NCI-H1417 treated with DMSO at 0.1 percent for 48 hours (cell line): ENCODE results near the gene NBAS.

Experiments
- DNase-seq: peaks from one replicate; lab custom pipeline; 2025; lab: John Stamatoyannopoulos, UW

The NBAS gene

DNA sequence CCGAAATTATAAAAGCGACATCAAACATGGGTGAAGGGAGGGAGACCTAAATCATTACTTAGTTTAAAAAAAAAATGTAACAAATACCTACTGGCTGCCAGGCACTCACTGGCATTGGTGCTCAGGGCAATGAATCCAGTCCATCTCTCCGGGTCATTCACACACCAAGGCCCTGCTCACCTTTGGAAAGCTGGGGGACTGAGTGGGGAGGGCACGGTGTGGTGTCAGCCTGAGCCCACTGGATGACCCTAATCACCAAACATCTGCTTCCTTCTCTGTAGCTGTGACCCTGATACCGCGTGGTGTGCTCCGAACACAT is 30.2 kb upstream of the NBAS start:
- DNase-seq: no peak

DNA sequence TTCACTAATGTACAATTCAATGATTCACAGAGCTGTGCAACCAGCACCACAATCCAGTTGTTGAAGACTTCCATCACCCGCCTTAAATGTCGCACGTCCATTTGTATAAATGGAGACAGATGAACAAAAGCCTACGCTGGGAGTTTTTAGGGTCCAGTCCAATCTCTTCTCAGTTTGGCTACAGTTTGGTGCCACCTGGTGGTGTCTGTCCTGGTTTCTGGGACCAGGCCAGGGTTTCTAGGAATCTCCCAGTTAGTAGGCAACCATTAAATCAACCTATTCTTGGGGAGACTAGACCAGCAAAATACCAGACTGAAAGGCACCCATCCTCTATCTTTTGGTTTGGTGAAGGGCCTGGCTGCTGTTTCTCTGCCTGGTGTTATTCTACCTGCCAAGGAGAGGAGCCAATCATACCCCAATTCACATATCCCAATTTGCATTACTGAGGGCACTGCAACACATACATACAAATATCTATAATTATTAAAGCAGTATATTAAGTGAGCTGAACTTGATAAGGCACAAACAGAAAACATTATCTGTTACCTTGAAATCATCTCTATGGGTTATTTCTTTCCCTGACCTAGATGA is 27.3 kb upstream of the NBAS start:
- DNase-seq: no peak

DNA sequence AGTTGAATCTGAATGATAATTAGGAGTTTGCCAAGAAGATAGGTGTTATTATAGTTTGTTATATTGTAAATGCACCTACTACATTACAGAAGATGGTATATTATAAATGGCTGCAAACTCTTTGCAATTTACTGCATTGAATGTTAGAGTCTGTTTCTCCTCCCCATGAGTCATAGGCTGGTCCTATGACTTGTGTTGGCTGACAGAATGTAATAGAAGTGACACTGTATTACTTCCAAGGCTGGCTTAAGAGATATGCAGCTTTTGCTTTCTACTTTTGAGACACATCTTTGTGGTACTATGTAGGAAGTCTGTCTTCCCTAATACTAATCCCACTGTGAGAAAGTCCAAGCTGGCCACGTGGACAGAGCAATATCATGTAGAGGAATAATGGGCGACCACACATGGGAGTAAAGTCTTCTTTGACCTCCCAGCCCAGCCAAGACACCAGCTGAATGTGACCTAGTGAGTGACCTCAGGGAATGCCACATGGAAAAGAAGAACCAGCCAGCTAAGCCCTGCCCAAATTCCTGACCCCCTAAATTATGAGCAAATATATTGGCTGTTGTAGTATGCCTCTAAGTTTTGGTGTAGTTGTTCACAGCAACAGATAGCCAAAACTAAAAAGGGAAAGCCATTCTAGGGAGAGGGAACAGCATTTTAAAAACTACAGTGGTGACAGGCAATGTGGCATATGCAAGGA is 23.8 kb upstream of the NBAS start:
- DNase-seq: no peak

DNA sequence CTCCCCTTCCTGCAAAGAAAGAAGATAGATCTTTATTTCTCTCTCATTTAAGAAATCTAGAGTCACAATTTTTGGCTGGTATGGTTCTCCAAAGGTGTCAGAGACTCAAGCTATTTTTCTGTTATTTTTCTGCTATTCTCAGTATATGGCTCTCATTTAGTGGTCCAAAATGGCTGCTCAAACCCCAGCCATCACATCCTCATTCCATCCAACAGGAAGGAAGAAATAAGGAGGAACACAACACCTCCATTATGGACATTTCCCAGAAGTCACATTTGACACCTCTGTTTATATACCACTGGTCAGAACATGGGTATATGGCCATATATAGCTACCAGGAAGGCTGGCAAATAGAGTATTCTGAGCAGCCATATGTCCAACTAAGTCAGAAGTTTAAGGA is 23.2 kb upstream of the NBAS start:
- DNase-seq: no peak

DNA sequence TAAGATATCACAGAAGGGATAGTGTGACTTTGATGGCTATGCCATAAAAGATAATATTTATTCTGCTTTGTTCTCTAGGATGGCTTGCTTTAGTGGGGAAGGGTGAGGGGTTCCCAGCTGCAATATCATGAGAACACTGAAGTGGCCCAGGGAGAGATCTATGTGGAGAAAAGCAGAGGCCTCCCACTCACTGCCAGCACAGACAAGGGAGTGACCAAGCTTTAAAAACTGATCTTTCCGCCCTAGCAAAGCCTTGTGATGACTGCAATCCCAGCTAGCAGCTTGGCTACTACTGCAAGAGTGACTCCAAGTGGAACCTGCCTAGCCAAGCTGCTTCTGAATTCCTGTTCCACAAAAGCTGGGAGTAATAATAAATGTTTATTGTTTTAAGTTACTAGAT is 22.7 kb upstream of the NBAS start:
- DNase-seq: no peak

DNA sequence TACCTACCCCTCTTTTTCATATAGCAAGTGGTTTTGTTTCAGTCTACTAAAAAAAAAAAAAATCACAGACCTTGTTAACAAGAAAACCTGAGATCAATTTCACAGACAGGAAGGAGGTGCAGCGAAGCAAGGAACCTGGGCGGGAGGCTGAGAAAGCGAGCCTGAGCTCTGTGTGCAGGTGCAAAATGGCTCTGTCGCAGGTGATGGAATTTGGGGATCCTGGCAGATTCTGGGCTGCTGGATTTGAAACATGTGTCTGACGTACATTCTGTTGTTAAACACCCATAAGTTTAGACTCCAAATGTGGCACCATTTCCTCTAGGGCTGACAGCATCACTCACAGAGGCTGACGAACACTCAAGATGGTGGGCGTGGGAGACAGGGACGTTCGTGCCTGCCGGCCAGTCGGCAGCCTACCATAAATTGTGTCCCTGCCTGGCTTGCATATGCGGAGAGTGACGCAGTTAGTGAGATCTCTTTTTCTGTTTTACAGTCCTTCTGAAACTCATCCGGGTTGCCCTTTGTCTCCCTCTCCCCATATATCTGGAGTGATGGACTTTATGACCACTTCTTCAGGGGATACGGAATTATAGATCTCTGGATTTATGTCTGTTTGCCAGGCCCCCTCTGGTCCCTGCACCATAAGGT is 21.7 kb upstream of the NBAS start:
- DNase-seq: no peak

DNA sequence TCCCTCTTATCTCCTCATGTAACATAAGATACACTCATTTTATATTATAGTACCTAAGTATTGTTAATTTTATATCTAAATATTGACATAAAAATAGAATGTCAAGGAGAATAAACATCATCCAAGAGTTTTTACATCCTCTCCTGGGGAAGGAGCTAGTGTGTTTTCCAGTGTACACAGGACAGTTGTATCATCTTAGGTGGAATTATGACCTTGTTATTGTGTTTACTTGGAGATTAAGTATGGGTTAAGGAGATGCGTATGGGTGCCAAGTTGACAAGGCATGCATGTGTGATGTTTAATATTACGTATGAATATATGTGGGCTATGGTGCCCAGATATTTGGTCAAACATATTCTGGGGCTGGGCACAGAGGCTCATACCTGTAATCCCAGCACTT is 19.3 kb upstream of the NBAS start:
- no peak for DNase-seq

DNA sequence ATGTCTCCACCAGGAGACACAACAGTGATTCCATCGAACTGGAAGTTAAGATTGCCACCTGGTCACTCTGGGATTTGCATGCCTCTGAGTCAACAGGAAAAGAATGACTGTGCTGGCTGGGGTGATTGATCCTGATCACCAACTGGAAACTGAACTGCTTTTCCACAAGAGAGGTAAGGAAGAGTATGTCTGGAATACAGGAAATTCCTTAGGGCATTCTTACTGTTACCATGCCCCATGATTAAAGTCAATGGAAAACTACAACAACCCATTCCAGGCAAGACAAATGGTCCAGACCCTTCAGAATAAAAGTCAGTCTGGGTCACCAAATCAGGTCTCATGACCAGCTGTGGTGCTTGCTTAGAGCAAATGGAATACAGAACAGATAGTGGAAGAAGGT is 18.5 kb upstream of the NBAS start:
- no peak for DNase-seq

DNA sequence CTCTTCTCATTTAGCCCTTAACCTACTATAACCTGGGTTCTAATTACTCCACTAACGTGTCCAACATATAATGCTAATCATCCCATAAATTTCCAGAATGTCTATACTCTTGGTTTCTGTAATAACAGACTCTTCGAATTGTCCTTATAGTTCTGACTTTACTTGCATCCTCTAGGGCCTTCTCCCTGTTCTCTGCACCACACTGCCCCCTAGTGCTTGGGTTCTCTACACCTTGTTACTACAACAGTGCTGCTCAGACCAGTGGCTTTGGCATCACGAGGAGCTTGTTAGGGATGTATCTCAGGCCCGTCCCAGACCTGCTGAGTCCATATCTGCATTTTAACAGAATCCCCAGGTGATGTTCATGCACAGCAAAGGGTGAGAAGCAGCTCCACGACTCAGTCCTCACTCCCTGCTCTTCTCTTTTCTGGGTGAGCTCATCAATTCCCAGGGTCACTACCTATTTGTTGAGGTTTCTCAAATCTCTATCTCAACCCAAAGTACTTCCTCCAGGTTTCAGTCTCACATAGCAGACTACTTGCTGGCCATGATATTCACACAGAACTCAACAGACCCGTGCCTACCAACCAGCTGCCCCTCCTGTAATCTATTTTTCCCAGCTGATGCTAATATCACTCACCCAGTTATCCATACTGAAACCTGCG is 16.1 kb upstream of the NBAS start:
- DNase-seq: peak; percentile 67

DNA sequence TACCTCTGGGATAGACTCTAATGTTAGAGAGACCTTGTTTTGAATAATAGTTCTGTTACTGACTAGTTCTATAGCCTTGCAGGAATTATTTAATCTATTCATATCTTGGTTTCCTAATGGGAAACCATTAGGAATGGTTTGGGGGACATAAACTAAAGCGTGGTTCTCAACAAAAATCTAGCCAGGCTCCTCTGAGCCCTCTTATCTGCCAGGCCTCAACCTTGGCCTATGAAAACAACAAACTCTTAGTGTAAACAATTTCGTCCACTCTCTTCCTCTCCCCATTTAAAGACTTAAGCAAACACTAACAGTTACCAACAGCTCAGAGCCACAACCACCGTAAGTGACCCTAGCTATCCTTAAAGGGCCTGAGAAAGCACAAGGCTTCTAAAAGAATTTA is 10.6 kb upstream of the NBAS start:
- DNase-seq: no peak

DNA sequence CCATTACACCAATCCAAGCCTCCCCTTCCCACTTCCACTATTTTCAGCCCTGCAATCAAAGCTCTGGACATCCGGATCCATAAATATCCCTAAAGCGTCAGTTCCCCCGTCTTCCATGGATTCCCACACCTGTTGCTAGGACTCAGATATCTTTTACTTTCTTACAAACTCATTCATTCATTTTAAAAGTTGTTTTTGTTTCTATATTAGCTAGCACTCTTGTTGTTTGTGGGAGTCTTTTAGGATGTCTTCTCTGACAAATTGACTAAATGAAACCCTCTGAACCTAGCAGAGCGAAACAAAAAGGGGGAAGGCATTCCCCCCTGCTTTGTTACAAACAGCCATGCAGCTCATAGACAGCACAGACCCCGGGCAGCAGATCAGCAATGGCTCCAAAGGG is 9.0 kb upstream of the NBAS start:
- DNase-seq: no peak

DNA sequence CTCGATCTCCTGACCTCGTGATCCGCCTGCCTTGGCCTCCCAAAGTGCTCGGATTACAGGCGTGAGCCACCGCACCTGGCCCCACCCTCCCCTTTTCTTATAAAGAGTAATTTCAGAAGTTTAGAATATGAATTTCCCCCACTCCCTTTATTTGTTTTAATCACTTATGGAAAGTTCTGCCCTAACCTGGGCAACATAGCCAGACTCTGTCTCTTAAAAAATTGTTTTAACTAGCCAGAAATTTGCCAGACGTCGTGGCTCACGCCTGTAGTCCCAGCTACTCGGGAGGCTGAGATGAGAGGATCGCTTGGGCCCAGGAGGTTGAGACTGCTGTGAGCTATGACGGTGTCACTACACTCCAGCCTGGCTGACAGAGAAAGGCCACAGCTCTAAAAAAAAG is 7.7 kb upstream of the NBAS start:
- no peak for DNase-seq

DNA sequence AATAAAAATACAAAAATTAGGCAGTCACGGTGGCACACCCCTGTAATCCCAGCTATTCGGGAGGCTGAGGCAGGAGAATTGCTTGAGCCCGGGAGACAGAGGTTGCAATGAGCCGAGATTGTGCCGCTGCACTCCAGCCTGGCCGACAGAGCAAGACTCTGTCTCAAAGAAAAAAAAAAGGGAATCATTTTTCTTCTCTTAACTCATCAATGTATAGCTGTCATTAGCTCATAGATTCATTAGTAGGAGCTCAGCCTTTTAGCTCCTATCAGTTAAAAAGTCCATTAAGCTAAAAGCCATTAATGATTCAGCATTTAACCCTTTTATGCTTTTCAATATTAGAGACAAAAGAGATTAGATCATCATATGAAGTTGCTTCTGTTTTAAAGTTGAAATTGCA is 5.8 kb upstream of the NBAS start:
- no peak for DNase-seq

DNA sequence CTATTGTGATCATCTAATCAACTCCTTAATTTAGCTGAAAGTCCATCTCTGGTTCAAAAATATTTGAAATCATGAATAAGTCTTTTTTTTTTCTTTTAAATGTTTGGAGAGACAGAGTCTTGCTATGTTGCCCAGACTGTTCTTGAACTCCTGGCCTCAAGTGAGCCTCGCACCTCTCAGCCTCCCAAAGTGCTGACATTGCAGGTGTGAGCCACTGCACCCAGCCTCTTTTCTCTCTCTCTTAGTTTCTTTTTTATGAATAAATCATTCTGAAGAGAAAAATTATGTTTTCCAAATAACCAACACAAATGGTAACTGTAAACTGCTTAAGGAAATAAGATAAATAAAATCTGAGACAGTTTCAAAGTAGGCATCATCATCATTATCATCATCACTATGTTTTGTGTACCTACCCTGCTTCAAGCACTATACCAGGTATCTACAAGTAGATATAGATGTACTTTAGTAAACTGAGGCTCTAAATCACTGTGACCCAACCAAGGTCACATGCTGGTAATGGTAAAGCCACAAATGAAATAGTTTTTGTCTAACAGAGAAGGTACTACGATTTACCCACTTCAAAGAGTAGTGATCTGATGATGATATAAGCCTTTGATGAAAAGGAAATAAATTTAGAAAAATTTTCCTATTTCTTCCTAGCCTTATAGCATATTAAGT is 5.0 kb upstream of the NBAS start:
- no peak for DNase-seq

DNA sequence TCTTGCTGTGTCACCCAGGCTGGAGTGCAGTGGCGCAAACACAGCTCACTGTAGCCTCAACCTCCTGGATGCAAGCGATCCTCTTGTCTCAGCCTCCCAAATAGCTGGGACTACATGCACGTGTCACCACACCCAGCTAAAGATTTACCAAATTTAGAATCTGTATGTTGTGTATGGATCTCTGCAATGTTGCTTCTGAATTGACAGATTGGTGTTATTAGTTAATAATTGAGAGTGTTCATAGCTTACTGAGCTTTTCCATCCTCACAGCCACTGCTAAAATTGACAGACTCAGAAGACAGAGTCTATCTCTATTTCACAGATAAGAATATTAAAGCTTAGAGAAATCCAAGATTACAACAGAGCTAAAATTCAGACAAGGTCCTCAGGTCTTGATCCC is 4.3 kb upstream of the NBAS start:
- no peak for DNase-seq

DNA sequence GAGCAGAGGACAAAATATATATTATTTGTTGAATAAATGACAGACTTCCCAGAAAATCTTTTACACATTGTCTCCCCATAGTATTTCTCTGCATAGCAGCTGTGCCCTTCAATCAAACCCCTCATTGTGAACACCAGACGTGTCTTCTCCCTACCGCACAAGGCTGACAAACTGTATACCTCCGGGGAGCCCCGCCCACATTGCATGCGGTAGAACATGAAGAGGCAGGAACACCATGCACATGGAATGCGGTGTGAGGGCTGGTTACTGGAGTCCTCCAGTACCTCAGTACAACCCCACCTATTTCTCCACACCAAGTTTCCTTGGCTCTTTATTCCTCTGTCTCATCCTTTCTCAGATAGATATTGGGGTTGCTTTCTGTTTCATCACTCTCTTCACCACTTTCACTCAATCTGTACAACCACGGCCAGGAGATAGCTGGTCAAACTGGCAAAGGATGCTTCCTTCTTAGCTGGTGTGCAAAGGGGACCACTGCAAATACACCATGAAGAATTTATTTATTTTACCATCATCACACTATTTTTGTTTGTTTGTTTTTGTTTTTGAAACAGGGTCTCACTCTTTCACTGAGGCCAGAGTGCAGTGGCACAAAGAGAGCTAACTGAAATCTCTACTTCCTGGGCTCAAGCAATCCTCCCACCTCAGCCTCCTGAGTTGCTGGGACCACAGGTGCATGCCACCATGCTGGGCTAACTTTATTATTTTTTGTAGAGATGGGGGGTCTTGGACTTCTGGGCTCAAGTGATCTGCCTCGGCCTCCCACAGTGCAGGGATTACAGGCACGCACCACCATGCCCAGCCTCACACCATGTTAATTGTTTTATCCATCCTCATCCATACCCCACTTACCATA is 2.3 kb upstream of the NBAS start:
- no peak for DNase-seq

DNA sequence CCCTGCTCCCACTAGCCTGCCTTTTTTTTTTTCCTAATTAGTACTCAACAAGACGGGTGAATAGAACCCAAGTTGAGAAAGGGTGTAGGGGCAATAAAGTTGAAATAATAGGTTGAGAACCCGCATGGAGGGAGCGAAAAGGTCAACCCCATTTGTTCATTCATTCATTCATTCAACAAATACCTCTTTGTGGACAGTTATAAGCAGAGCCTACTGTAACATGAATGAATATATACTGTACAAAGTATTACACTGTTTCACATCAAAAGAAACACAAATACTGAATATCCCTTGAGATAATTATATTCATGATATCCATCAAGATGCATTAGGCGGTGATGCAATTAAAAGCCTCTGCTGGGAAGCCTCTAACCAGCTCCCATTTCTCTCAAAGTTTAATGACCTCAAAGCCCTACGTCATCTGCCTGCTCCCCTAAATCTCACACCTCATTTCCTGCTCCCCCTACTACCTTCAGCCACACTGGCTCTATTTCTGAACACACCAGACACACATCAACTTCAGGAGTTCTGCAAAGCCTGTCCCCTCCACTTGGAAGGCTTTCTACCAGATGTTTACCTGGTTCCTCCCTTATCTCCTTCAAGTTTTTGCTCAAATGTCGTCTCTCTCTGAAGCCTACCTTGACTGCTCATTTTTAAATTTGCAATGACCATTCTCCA is 1.4 kb upstream of the NBAS start:
- no peak for DNase-seq

DNA sequence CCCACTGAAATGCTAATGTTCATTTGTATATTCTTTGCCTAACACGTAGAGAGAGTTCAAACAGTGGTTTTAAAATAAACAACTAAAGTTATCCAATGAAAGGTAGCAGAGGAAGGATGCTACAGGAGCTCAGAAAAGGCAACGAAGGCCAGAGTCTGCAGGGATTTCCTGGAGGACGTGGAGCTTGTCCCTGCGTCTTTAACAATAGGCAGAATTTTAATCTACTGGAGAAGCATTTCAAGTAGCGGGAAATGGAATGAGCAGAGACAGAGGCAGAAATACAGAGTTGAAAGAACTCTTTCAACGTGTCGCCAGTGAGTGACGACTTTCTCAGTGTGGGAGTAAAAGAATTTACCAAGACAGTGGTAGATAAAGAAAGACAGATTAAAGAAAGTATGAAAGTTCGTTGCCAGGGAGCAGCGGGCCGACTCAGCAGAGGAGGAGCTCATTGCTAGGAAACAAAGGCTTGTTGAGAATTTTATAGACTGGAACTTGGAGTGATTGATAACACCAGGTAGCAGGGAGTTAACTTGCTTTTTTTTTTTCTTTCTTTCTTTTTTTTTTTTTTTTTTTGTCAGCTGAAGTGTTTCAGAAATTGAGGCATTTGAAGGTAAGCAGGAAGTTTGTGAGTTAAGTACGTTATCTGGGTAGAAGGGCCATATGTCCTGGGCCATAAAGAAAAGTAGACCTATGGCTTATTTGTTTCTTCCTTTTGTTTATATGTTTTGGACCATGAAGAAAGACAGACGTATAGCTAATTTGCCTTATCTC is 625 bp upstream of the NBAS start:
- DNase-seq: peak; percentile 67

DNA sequence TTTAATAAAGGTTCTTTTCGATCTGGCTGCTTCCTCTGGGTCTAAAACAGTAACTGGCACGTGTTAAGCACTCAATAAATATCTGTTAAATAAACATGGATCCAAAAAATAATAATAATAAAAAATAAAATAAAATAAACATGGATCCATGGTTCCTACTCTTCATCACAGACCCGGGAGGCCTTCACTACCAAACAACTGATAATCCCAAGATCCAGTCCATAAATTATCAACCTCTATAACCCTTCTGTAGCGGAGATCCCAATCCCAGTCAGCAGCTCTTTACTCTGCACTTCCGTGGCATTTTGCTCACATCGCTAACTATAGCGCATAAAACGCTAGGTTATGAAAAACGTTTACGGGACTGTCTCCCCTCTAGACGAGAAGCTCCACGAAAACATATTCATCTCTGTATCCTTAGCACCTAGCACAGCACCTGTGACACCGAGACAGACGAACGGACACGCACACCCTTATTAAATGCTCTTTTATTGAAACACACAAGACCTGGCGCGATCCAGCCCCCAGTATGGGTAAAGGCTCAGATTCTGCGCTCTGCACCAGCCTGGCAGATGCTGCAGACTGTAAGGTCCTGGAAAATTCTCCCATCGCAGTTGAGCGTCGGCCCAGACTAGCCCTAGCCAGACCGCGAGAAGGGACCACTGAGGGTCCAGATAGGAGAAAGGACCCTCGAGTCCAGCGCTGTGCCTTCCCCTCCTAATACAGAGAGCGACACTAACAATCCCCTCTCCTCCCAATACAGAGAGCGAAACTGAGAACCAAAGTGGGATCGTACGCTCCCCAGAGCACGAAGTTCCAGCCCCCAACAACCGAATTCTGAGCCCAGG is 770 bp downstream of the NBAS start:
- DNase-seq: no peak
